Frontal cortex (tissue), 4 donors: ENCODE data around the gene NOX4. TPM values are rescaled to one million over a fixed set of nuclear protein-coding genes. Genes with fewer than 3 reads are reported as not detected.
"Not testable (repeated sequence)": the region's sequence is repeated elsewhere in the genome, so short reads cannot be mapped to it uniquely, and the experiment has no call there.

Experiments
- DNase-seq, 2 donors: peaks; one replicate each; pipeline ENCODE4 v3.0.0; 2012; ENCODE audit warnings: low spot score in 2 of 2
- FAIRE-seq: peaks from 2 replicates; lab custom pipeline; 2012; peaks lifted over from hg19 to GRCh38; lab: Jason Lieb, UNC
- total RNA-seq: library from RNA; depleted of rRNA; stranded (reverse); fragments of >200 nt; gene quantifications from one replicate; pipeline ENCODE4 v1.2.3, GENCODE V29; 2014
- donor health status: control.
- donor health status: control.
- donor health status: control.

NOX4 gene
- total RNA-seq, 1 donor from 2014 or later, result 11.8 TPM

DNA sequence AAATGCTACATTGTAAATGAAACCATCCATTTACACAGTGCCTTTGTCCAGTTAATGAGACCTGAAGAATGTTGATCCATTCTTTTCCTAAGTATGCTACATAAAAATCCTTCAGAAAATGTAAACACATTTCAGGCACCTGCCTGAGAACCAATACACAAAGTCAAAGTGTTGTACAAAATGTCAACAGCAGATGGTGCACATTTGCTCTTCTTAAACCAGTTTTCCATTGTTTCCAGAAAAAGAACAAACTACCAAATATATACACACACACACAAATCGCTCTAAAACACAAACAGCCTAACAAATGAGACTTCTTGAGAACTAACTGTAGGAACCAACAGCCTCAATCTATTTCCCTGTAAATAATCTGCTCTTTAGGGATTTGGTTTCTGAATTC, 157.5 kb downstream of the NOX4 start:
- peak; percentile 89 for FAIRE-seq
- DNase-seq, result not testable (repeated sequence)

DNA sequence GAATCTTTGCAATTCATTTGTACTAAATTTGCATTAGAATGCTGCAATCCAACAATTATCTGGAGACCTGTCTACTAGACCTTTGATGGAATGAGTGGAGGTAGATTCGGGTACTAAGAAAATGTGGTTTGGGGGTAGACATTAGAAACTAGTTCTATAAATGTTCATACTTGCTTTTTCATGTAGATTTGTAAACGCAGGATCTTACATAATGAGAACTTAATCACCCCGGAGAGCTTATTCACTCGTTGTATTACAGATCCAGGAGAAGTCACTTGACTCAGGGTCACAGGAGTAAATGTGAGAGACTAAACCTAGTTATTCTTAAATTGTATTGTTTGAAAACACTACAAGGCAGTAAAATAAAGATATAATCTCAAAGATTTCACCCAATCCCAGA, 159.2 kb downstream of the NOX4 start:
- not testable (repeated sequence) for FAIRE-seq, DNase-seq

DNA sequence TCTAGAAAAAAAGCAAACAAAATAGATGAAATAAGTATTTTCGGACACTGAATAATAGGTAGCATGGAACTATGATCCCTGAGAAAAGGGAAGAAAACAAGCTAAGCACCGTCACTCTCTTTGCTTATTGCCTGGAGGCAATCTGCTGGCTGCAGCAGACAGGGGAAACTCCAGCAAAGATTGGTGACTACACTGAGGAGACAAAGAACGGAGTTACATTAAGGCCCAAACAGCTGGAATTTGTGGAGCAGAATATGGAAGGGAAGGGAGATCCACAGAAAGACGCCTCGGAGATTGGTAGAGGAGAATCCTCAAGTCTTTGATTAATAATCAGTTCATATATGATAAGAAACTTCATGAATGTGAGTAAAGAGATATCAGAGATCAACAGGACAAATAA, 163.3 kb downstream of the NOX4 start:
- FAIRE-seq (no peak), DNase-seq (no peak)

GRCh38 chr11:89321401-89321800, 169.8 kb downstream of the NOX4 start:
- DNase-seq (no peak), FAIRE-seq (peak; percentile 52)

GRCh38 chr11:89310607-89311006, 180.6 kb downstream of the NOX4 start:
- not testable (repeated sequence) for FAIRE-seq, DNase-seq

GRCh38 chr11:89309321-89309985, 181.7 kb downstream of the NOX4 start:
- DNase-seq, FAIRE-seq: not testable (repeated sequence)

GRCh38 chr11:89308272-89308671, 182.9 kb downstream of the NOX4 start:
- not testable (repeated sequence) for DNase-seq, FAIRE-seq

GRCh38 chr11:89303029-89303428, 188.1 kb downstream of the NOX4 start:
- FAIRE-seq, result not testable (repeated sequence)

DNA sequence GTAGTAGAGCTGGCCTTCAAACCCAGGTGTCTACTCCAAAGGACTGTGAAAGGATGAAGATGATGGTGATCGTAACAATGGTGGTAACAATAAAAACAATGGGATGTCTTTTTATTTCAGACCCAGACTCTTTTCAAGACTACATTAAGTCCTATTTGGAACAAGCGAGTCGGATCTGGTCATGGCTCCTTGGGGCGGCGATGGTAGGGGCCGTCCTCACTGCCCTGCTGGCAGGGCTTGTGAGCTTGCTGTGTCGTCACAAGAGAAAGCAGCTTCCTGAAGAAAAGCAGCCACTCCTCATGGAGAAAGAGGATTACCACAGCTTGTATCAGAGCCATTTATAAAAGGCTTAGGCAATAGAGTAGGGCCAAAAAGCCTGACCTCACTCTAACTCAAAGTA, 196.2 kb downstream of the NOX4 start:
- DNase-seq, FAIRE-seq: not testable (repeated sequence)

More at GRCh38 chr11:89303029-89303428, 188.1 kb downstream of the NOX4 start:
- not testable (repeated sequence) for DNase-seq

DNA sequence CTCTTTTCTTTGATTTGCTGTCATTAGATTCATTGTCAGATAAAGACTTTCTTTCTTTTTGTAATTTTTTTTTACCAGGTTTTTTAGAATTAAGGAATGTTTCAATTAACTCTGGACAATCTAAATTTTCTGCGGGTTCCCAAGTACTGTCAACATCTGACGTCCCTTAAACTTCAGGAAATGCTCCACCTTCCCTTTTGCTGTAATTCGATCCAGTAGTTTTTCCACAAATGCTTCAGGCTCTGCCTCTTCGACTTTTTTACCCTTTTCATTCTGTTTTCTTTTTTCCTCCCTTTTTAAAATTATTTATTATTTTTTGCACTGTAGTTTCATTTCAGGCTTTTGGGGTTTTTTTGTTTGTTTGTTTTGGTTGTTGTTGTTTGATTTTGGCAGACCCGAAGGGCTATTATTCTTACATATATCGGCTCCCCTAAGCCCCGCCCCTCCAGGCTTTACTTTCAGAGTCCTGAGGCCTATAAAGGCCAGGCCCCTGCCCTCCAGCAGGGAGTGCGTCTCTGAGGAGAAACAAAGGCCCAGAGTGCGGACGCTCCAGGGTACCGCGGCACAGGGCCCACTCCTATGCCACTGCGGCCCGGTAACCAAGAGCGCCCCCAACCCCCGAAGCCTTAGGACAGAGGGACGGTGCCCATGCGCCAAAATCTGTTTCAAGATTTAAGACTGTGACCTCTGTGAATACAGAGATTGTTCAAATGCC, 197.1 kb downstream of the NOX4 start:
- FAIRE-seq, result no peak
- no peak for DNase-seq

GRCh38 chr11:89288004-89288403, 203.2 kb downstream of the NOX4 start:
- not testable (repeated sequence) for FAIRE-seq, DNase-seq

DNA sequence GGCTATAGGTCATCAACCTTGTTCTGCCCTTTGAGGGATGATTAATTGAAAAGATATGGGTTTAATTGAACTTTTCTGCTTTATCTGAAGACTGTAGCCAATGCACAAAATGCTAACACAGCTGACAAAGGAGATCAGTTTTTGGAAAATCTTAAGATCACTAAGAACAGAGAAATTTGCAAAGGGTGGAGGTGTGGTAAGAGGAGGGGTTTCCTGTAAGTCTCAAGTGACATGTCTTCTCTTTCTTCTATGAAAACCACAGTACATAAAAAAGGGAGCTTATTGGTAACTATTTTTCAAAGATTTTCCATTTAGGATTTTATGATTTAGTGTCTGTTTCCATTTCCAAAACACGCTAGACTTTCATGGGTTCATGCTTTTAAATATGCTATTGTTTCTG, 204.6 kb downstream of the NOX4 start:
- not testable (repeated sequence) for FAIRE-seq, DNase-seq

DNA sequence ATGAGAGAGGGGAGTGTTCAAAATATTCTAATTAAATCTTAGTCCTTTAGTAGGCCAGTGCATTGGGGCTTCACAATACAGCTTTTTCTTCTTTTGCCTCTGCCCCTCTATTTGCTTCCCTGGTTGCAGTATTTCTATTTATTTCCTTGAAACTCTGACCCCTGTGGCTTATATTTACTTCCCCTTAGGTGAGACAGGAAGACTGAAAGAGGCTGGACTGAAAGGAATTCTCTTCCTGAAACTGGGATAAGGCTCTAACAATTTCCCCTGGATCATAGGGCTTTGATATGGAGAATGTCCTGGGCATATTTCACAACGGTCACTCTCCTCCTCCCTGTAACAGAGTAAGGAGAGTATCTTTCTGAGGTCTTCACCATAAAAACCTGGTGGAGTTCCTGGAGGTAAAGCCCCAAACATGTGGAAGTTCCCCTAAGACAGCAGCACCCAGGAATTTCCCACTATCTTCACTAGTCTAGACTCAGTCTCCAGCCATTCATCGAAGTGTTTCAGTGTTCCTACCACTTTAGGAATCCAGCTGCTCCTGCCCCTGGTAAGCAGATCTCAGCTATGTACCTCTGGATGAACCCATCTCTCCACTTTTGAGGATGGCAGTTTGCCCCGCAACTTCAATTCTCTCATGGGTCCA, 210.0 kb downstream of the NOX4 start:
- FAIRE-seq, DNase-seq: not testable (repeated sequence)

DNA sequence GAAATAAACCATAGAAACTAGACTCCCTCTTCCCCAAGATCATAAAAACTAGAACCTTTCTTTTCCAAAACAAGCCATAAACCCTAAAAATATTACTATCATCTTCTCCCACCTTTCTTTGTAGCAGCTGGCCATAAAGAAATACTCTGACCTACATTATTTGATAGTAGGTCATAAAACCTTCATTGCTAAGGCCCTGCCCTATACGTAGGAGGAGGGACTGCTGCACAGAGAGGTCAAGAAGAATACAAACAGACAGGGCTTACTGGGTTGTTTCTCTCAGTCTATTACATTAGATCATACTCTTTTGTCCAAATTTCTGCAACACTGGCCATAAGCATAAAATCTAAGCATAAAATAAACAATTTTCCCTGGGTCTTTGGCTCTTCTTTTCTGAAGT, 212.0 kb downstream of the NOX4 start:
- DNase-seq, result no peak
- FAIRE-seq, result no peak

GRCh38 chr11:89275966-89276365, 215.2 kb downstream of the NOX4 start:
- FAIRE-seq (peak; percentile 92), DNase-seq (no peak)

Other genes starting within 250 kb of the NOX4 start
- gene TRIM77, start 218.9 kb upstream of the NOX4 start, total RNA-seq, result 0.41 TPM